HepG2 (cell line): ENCODE data around the gene BOLL. TPM values are rescaled to one million over a fixed set of nuclear protein-coding genes. Genes with fewer than 3 reads are reported as not detected.

Experiments
- ARID3A ChIP-seq: IDR thresholded peaks from 2 replicates; pipeline ENCODE4 v1.6.1; 2012; ENCODE audit warnings: low read depth, low read length, improper control_type of control experiment
- BCL6 ChIP-seq: IDR thresholded peaks from 2 replicates; pipeline ENCODE4 v1.6.1; 2016; ENCODE audit warnings: missing genetic modification reagents, missing compliant biosample characterization
- FOSL1 ChIP-seq: sonication (generic); formaldehyde crosslinking; IDR thresholded peaks from 2 replicates; pipeline ENCODE4 v1.9.0; 2021; ENCODE audit warnings: missing genetic modification reagents, borderline replicate concordance
- GFI1 ChIP-seq: sonication (generic); formaldehyde crosslinking; IDR thresholded peaks from 2 replicates; pipeline ENCODE4 v1.5.0; 2020; ENCODE audit warnings: missing genetic modification reagents, mild to moderate bottlenecking, borderline replicate concordance
- HDAC6 ChIP-seq: fragments of 200-600 bp; sonication (generic); IDR thresholded peaks from 2 replicates; pipeline ENCODE4 v1.7.0; 2017; ENCODE audit warnings: mild to moderate bottlenecking, antibody characterized with exemption, low read length, low read depth
- HNRNPL ChIP-seq: fragments of 200-400 bp; formaldehyde crosslinking; IDR thresholded peaks from 2 replicates; pipeline ENCODE4 v1.6.1; 2017; ENCODE audit warnings: mild to moderate bottlenecking, low read depth, low read length
- IRF1 ChIP-seq: sonication (generic); formaldehyde crosslinking; IDR thresholded peaks from 2 replicates; pipeline ENCODE4 v1.4.0; 2020; ENCODE audit warnings: low read depth, mild to moderate bottlenecking, missing genetic modification reagents
- MED8 ChIP-seq: sonication (generic); formaldehyde crosslinking; IDR thresholded peaks from 2 replicates; pipeline ENCODE4 v1.8.1; 2023; ENCODE audit warnings: mild to moderate bottlenecking, missing genetic modification reagents; ENCODE audit not compliant: insufficient replicate concordance
- NCOR1 ChIP-seq: fragments of 200-600 bp; sonication (generic); IDR thresholded peaks from 2 replicates; pipeline ENCODE4 v1.7.0; 2017; ENCODE audit warnings: antibody characterized with exemption, low read length, borderline replicate concordance
- PCBP1 ChIP-seq: fragments of 200-400 bp; formaldehyde crosslinking; IDR thresholded peaks from 2 replicates; pipeline ENCODE4 v1.6.1; 2017; ENCODE audit warnings: mild to moderate bottlenecking, low read depth, low read length, borderline replicate concordance
- RAD21 ChIP-seq: fragments of 450-650 bp; formaldehyde crosslinking; IDR thresholded peaks from 2 replicates; pipeline ENCODE4 v1.5.0; 2020; ENCODE audit warnings: mild to moderate bottlenecking
- RARA ChIP-seq: IDR thresholded peaks from 2 replicates; pipeline ENCODE4 v1.6.1; 2016; ENCODE audit warnings: missing genetic modification reagents, missing compliant biosample characterization
- RCOR2 ChIP-seq: IDR thresholded peaks from 2 replicates; pipeline ENCODE4 v1.6.1; 2016; ENCODE audit warnings: missing biosample characterization, missing genetic modification reagents
- SMAD9 ChIP-seq: sonication (generic); formaldehyde crosslinking; IDR thresholded peaks from 2 replicates; pipeline ENCODE4 v1.5.1; 2020; ENCODE audit warnings: mild to moderate bottlenecking, missing genetic modification reagents
- SP140L ChIP-seq: sonication (generic); formaldehyde crosslinking; IDR thresholded peaks from 2 replicates; pipeline ENCODE4 v1.4.0; 2020; ENCODE audit warnings: missing genetic modification reagents, borderline replicate concordance
- ZBTB4 ChIP-seq: sonication (generic); formaldehyde crosslinking; IDR thresholded peaks from 2 replicates; pipeline ENCODE4 v1.4.0; 2020; ENCODE audit warnings: missing genetic modification reagents, mild to moderate bottlenecking, borderline replicate concordance
- ZFP1 ChIP-seq: IDR thresholded peaks from 2 replicates; pipeline ENCODE4 v1.6.1; 2016
- ZNF10 ChIP-seq: sonication (generic); formaldehyde crosslinking; IDR thresholded peaks from 2 replicates; pipeline ENCODE4 v1.4.0; 2020; ENCODE audit warnings: mild to moderate bottlenecking, low read depth, missing genetic modification reagents, borderline replicate concordance
- ZNF232 ChIP-seq: sonication (generic); formaldehyde crosslinking; IDR thresholded peaks from 2 replicates; pipeline ENCODE4 v1.4.0; 2020; ENCODE audit warnings: missing genetic modification reagents, borderline replicate concordance
- ZNF264 ChIP-seq: sonication (generic); formaldehyde crosslinking; IDR thresholded peaks from 2 replicates; pipeline ENCODE4 v1.4.0; 2020; ENCODE audit warnings: missing genetic modification reagents
- ZNF296 ChIP-seq: sonication (generic); formaldehyde crosslinking; conservative IDR thresholded peaks from 2 replicates; pipeline ENCODE4 v1.5.0; 2020; ENCODE audit warnings: mild to moderate bottlenecking, missing genetic modification reagents
- ZNF607 ChIP-seq: sonication (generic); formaldehyde crosslinking; IDR thresholded peaks from 2 replicates; pipeline ENCODE4 v1.5.1; 2020; ENCODE audit warnings: missing genetic modification reagents, mild to moderate bottlenecking, borderline replicate concordance
- ZNF784 ChIP-seq: sonication (generic); formaldehyde crosslinking; IDR thresholded peaks from 2 replicates; pipeline ENCODE4 v1.5.1; 2020; ENCODE audit warnings: missing genetic modification reagents, mild to moderate bottlenecking, borderline replicate concordance
- ZNF878 ChIP-seq: sonication (generic); formaldehyde crosslinking; IDR thresholded peaks from 2 replicates; pipeline ENCODE4 v1.8.1; 2023; ENCODE audit warnings: mild to moderate bottlenecking, missing genetic modification reagents, moderate library complexity
- polyA plus RNA-seq, 8 experiments: library from polyadenylated mRNA; depleted of rRNA in 3 of 8; stranded (reverse) in 7 of 8; unstranded in 1 of 8; fragments of >200 nt; fragmentation: Illumina TruSeq in 4 of 8; extraction: Trizol in 4 of 8; gene quantifications; 2 replicates each; pipeline versions ENCODE4 v1.2.1 to v1.2.3, GENCODE V29; 2011 to 2016; ENCODE audit warnings: low read depth in 4 of 8, missing spikeins in 1 of 8, mixed read lengths in 1 of 8; ENCODE audit not compliant: insufficient read depth in 1 of 8
- total RNA-seq, 5 experiments: library from RNA; depleted of rRNA; stranded (reverse); fragments of >200 nt; fragmentation: Illumina TruSeq; extraction: Trizol; gene quantifications; 2 replicates each; pipeline ENCODE4 v1.2.3, GENCODE V29; 2016; ENCODE audit warnings: low read depth in 1 of 5

BOLL gene
- total and polyA plus RNA-seq, 2 of the 13 experiments (the other 11 are each of a cell fraction or from before 2014, with no cell fraction given), result not detected

GRCh38 chr2:197705121-197705911 lies 79.8 kb downstream of the BOLL start, which contains the start of gene MARS2 (continued):
- TF ChIP-seq IRF1 (CRISPR knock-in tag), result no peak
- no peak for TF ChIP-seq NCOR1
- TF ChIP-seq SP140L (CRISPR knock-in tag), result 0 out of 2 replicates have a peak, but pooled peaks have one; percentile 11
- TF ChIP-seq PCBP1, result no peak
- TF ChIP-seq ZNF607 (CRISPR knock-in tag), result peak; percentile 41; the same call in 1 of the 2 replicates
- no peak for TF ChIP-seq ZNF10 (CRISPR knock-in tag)
- no peak for TF ChIP-seq ZNF878 (CRISPR knock-in tag)
- no peak for TF ChIP-seq SMAD9 (CRISPR knock-in tag)
- TF ChIP-seq FOSL1 (CRISPR knock-in tag), result no peak
- no peak; the same call in 1 of the 2 replicates for TF ChIP-seq GFI1
- no peak for TF ChIP-seq ZNF296 (CRISPR knock-in tag)
- no peak for TF ChIP-seq BCL6
- TF ChIP-seq MED8 (CRISPR knock-in tag), result no peak
- TF ChIP-seq ZNF784 (CRISPR knock-in tag), result peak; percentile 42; the same call in 1 of the 2 replicates
- no peak; the same call in 1 of the 2 replicates for TF ChIP-seq RARA (CRISPR knock-in tag)
- TF ChIP-seq ZNF264 (CRISPR knock-in tag), result no peak
- peak; percentile 82 for TF ChIP-seq ZBTB4 (CRISPR knock-in tag)
- TF ChIP-seq HNRNPL, result no peak
- no peak for TF ChIP-seq RCOR2
- no peak; the same call in 1 of the 2 replicates for TF ChIP-seq ZFP1
- peak; percentile 17; the same call in 1 of the 2 replicates for TF ChIP-seq RAD21 (CRISPR knock-in tag)
- no peak for TF ChIP-seq ZNF232 (CRISPR knock-in tag)
- TF ChIP-seq HDAC6, result no peak
- TF ChIP-seq ARID3A, result no peak
